Jurkat, Clone E6-1 (cell line): Measurements from ENCODE around the gene PPP2R5A.
A peak's percentile ranks its signal among the peaks of the same experiment; 100 is the strongest.
"Not testable (repeated sequence)": the region's sequence is repeated elsewhere in the genome, so short reads cannot be mapped to it uniquely, and the experiment has no call there.

Source experiments
- DNase-seq: peaks from one replicate; pipeline ENCODE4 v3.0.0-alpha.2; 2011; ENCODE audit warnings: low read depth, low spot score
- H3K4me3 ChIP-seq: 2 replicates; pipeline ENCODE4 v1.5.1; 2011; ENCODE audit warnings: mild to moderate bottlenecking, low read length, control low read depth, moderate library complexity

PPP2R5A gene

GRCh38 chr1:212292250-212293105, 7.3 kb downstream of the PPP2R5A start:
- no peak overlapping the region for H3K4me3 ChIP-seq
- DNase-seq: no peak

GRCh38 chr1:212293579-212293978, 8.4 kb downstream of the PPP2R5A start:
- DNase-seq: no peak
- no peak overlapping the region for H3K4me3 ChIP-seq

GRCh38 chr1:212294983-212295382, 9.8 kb downstream of the PPP2R5A start:
- no peak overlapping the region for H3K4me3 ChIP-seq
- no peak for DNase-seq

GRCh38 chr1:212295579-212295978, 10.4 kb downstream of the PPP2R5A start:
- no peak for DNase-seq
- H3K4me3 ChIP-seq: no peak overlapping the region

- H3K4me3 ChIP-seq: no peak overlapping the region
- no peak for DNase-seq
These were observed 12.1 kb downstream of the PPP2R5A start for GRCh38 chr1:212297338-212297737.

GRCh38 chr1:212301580-212301979, 16.4 kb downstream of the PPP2R5A start:
- DNase-seq: no peak
- no peak overlapping the region for H3K4me3 ChIP-seq

- DNase-seq: no peak
These were observed 17.7 kb downstream of the PPP2R5A start for GRCh38 chr1:212302745-212303383.

GRCh38 chr1:212305342-212305741, 20.1 kb downstream of the PPP2R5A start:
- no peak overlapping the region for H3K4me3 ChIP-seq
- no peak for DNase-seq

More at GRCh38 chr1:212302745-212303383, 17.7 kb downstream of the PPP2R5A start:
- no peak overlapping the region for H3K4me3 ChIP-seq

- not testable (repeated sequence) for H3K4me3 ChIP-seq, DNase-seq
These were observed 20.8 kb downstream of the PPP2R5A start for GRCh38 chr1:212305984-212306452.

- no peak overlapping the region for H3K4me3 ChIP-seq
- DNase-seq: no peak
These were observed 24.8 kb downstream of the PPP2R5A start for GRCh38 chr1:212309967-212310366.

- no peak for DNase-seq
- no peak overlapping the region for H3K4me3 ChIP-seq
These were observed 25.2 kb downstream of the PPP2R5A start for GRCh38 chr1:212310383-212310782.

- H3K4me3 ChIP-seq: no peak overlapping the region
- DNase-seq: no peak
These were observed 26.8 kb downstream of the PPP2R5A start for GRCh38 chr1:212311836-212312497.

GRCh38 chr1:212313616-212314015, 28.4 kb downstream of the PPP2R5A start:
- no peak overlapping the region for H3K4me3 ChIP-seq
- DNase-seq: no peak

GRCh38 chr1:212315184-212315583, 30.0 kb downstream of the PPP2R5A start:
- no peak overlapping the region for H3K4me3 ChIP-seq
- DNase-seq: no peak

- no peak overlapping the region for H3K4me3 ChIP-seq
- DNase-seq: no peak
These were observed 30.7 kb downstream of the PPP2R5A start for GRCh38 chr1:212315907-212316306.

- no peak overlapping the region for H3K4me3 ChIP-seq
- DNase-seq: no peak
These were observed 32.7 kb downstream of the PPP2R5A start for GRCh38 chr1:212317916-212318315.

- DNase-seq, H3K4me3 ChIP-seq: not testable (repeated sequence)
These were observed 35.8 kb downstream of the PPP2R5A start for GRCh38 chr1:212321031-212321430.

- DNase-seq: peak; percentile 59
- H3K4me3 ChIP-seq: no peak overlapping the region
These were observed 37.9 kb downstream of the PPP2R5A start for GRCh38 chr1:212323066-212323465.

GRCh38 chr1:212326541-212326940, 41.3 kb downstream of the PPP2R5A start:
- H3K4me3 ChIP-seq: no peak overlapping the region

GRCh38 chr1:212328248-212328647, 43.0 kb downstream of the PPP2R5A start:
- DNase-seq: no peak
- H3K4me3 ChIP-seq: no peak overlapping the region

More at GRCh38 chr1:212326541-212326940, 41.3 kb downstream of the PPP2R5A start:
- DNase-seq: no peak
